ENCODE data around the gene GABRB3.

GABRB3 gene

GRCh38 chr15:26630857-26631256, 142.0 kb downstream of the GABRB3 start:
- DNase-seq (ENCODE audit: low read depth), result no peak

GRCh38 chr15:26628879-26629529, 143.9 kb downstream of the GABRB3 start:
- no peak for DNase-seq (ENCODE audit: low read depth)

GRCh38 chr15:26628071-26628470, 144.8 kb downstream of the GABRB3 start:
- DNase-seq (ENCODE audit: low read depth), result no peak

GRCh38 chr15:26624128-26624527, 148.7 kb downstream of the GABRB3 start:
- DNase-seq (ENCODE audit: low read depth), result no peak

- no peak for DNase-seq (ENCODE audit: low read depth)
Measured at GRCh38 chr15:26623071-26623470, 149.8 kb downstream of the GABRB3 start.

GRCh38 chr15:26621816-26622215, 151.1 kb downstream of the GABRB3 start:
- DNase-seq (ENCODE audit: low read depth), result no peak

GRCh38 chr15:26620528-26621458, 152.1 kb downstream of the GABRB3 start:
- no peak for DNase-seq (ENCODE audit: low read depth)

GRCh38 chr15:26615927-26616302, 157.0 kb downstream of the GABRB3 start:
- DNase-seq (ENCODE audit: low read depth), result no peak

GRCh38 chr15:26615188-26615926, 157.5 kb downstream of the GABRB3 start:
- no peak for DNase-seq (ENCODE audit: low read depth)

- no peak for DNase-seq (ENCODE audit: low read depth)
Measured at GRCh38 chr15:26614734-26615133, 158.1 kb downstream of the GABRB3 start.

- DNase-seq (ENCODE audit: low read depth), result no peak
Measured at GRCh38 chr15:26598704-26599103, 174.2 kb downstream of the GABRB3 start.

- DNase-seq (ENCODE audit: low read depth), result no peak
Measured at GRCh38 chr15:26595611-26596010, 177.3 kb downstream of the GABRB3 start.

- no peak for DNase-seq (ENCODE audit: low read depth)
Measured at GRCh38 chr15:26590676-26591075, 182.2 kb downstream of the GABRB3 start.

GRCh38 chr15:26582840-26583239, 190.0 kb downstream of the GABRB3 start:
- DNase-seq (ENCODE audit: low read depth), result no peak

- no peak for DNase-seq (ENCODE audit: low read depth)
Measured at GRCh38 chr15:26580943-26581342, 191.9 kb downstream of the GABRB3 start.

- no peak for DNase-seq (ENCODE audit: low read depth)
Measured at GRCh38 chr15:26572602-26573350, 200.1 kb downstream of the GABRB3 start.

GRCh38 chr15:26571346-26571745, 201.5 kb downstream of the GABRB3 start:
- no peak for DNase-seq (ENCODE audit: low read depth)

GRCh38 chr15:26565542-26565941, 207.3 kb downstream of the GABRB3 start:
- DNase-seq (ENCODE audit: low read depth), result no peak

GRCh38 chr15:26564361-26564760, 208.5 kb downstream of the GABRB3 start:
- DNase-seq (ENCODE audit: low read depth), result no peak

- DNase-seq (ENCODE audit: low read depth), result no peak
Measured at GRCh38 chr15:26562336-26562735, 210.5 kb downstream of the GABRB3 start.

- no peak for DNase-seq (ENCODE audit: low read depth)
Measured at GRCh38 chr15:26561896-26562295, 211.0 kb downstream of the GABRB3 start.

- DNase-seq (ENCODE audit: low read depth), result no peak
Measured at GRCh38 chr15:26561130-26561529, 211.7 kb downstream of the GABRB3 start.
